HG02678 (cell line): ENCODE measurements around the gene RTN4.

Experiments
- ATAC-seq: cut with Tn5 transposase; IDR thresholded peaks from one replicate; pipeline ENCODE4 v1.9.1; 2021; ENCODE audit warnings: mild to moderate bottlenecking, moderate library complexity; ENCODE audit not compliant: unreplicated experiment

Gene RTN4

GRCh38 chr2:54928719-54929118 lies 121.5 kb downstream of the RTN4 start:
- ATAC-seq = no peak

- ATAC-seq = no peak
Observed at GRCh38 chr2:54927751-54928615, 122.3 kb downstream of the RTN4 start.

- ATAC-seq = no peak
Observed at GRCh38 chr2:54927085-54927750, 123.0 kb downstream of the RTN4 start.

GRCh38 chr2:54925022-54925421 lies 125.2 kb downstream of the RTN4 start:
- ATAC-seq = no peak

GRCh38 chr2:54924121-54924520 lies 126.1 kb downstream of the RTN4 start:
- no peak for ATAC-seq
